ENCODE data around the gene MRPL28. TPM values are rescaled to one million over a fixed set of nuclear protein-coding genes. Genes with fewer than 3 reads are reported as not detected.
"Not testable (repeated sequence)": the region's sequence is repeated elsewhere in the genome, so short reads cannot be mapped to it uniquely, and the experiment has no call there.

MRPL28 gene
- total RNA-seq, 2 donors from 2014 or later, result 33.2 to 59.2 TPM

DNA sequence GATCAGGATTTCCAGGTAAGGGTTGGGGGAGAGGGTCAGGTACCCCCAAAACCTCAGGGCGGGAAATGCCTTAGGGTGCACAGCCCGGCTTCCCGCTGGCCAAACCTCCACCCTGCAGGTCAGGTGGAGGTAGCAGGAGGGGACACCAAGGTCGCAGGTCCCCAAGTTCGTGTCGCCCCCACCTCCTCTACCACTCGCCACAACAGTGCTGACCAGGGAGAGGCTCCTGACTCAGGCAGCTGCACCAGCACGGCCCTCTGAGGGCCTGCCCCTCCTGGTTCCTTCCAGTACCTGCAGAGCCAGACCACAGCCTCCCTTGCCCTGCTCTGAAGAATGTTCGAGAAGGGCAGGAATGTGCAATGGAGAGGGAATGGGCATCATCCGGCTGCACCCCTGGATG, 3.9 kb downstream of the MRPL28 start:
- Histone ChIP-seq H3K27ac (no peak overlapping the region), H3K4me3 (no peak overlapping the region), H3K27me3 (replicated peaks; ENCODE audit: insufficient read depth) (no peaks in the 10 kb centered on the region), H3K36me3 (peaks cover 25% of the 10 kb centered on the region), H3K9me3 (no peaks in the 10 kb centered on the region), H3K4me1 (ENCODE audit: control insufficient read depth in 1 of 2, low read depth in 2 of 2) (peaks cover 10 to 18% of the 10 kb centered on the region in 2 donors)
- ATAC-seq (ENCODE audit: insufficient number of reproducible peaks, low FRiP score, low read depth) (no peak), DNase-seq (ENCODE audit: low spot score) (no peak)
- TF ChIP-seq, protein P1, sequence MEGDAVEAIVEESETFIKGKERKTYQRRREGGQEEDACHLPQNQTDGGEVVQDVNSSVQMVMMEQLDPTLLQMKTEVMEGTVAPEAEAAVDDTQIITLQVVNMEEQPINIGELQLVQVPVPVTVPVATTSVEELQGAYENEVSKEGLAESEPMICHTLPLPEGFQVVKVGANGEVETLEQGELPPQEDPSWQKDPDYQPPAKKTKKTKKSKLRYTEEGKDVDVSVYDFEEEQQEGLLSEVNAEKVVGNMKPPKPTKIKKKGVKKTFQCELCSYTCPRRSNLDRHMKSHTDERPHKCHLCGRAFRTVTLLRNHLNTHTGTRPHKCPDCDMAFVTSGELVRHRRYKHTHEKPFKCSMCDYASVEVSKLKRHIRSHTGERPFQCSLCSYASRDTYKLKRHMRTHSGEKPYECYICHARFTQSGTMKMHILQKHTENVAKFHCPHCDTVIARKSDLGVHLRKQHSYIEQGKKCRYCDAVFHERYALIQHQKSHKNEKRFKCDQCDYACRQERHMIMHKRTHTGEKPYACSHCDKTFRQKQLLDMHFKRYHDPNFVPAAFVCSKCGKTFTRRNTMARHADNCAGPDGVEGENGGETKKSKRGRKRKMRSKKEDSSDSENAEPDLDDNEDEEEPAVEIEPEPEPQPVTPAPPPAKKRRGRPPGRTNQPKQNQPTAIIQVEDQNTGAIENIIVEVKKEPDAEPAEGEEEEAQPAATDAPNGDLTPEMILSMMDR (IDR thresholded peaks at IDR 0.05), result no peak

DNA sequence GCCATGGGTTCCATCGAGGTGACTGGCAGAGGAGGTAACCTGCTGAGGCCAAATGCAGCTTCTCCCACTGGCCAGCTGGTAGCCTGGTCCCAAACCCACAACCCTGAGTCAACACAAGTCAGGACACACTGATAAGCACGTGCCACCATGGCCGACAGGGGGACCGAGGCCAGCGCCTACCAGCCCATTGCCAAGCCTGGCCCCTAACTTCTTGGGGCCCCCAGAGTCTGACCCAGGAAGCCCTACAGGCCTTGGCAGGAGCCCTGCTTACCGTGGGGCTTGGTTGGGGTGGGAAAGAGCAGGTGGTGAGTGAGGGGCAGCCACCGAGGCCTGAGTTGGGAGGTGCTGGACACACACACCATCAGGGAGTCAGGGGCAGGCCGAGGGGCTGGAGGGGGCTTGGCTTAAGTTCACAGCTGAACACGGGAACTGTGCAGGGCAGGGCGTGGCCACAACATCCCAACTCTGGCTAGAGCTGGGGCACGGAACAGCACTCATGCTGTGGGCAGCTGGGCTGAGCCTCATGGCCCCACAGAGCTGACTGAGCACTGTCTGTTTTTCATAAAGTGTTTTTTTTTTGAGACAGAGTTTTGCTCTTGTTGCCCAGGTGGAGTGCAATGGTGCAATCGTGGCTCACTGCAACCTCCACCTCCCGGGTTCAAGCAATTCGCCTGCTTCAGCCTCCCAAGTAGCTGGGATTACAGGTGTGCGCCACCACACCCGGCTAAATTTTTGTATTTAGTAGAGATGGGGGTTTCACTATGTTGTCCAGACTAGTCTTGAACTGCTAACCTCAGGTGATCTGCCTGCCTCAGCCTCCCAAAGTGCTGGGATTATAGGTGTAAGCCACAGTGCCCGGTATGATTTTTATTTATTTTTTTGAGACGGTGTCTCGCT, 5.5 kb downstream of the MRPL28 start:
- ATAC-seq (ENCODE audit: insufficient number of reproducible peaks, low FRiP score, low read depth) (no peak), DNase-seq (ENCODE audit: low spot score) (no peak)
- Histone ChIP-seq H3K36me3 (peaks cover 25% of the 10 kb centered on the region), H3K4me1 (ENCODE audit: control insufficient read depth in 1 of 2, low read depth in 2 of 2) (peaks cover 3 to 7% of the 10 kb centered on the region in 2 donors), H3K27ac (no peak overlapping the region), H3K4me3 (no peak overlapping the region), H3K27me3 (replicated peaks; ENCODE audit: insufficient read depth) (no peaks in the 10 kb centered on the region), H3K9me3 (no peaks in the 10 kb centered on the region)
- TF ChIP-seq, protein P1 (IDR thresholded peaks at IDR 0.05), result no peak

DNA sequence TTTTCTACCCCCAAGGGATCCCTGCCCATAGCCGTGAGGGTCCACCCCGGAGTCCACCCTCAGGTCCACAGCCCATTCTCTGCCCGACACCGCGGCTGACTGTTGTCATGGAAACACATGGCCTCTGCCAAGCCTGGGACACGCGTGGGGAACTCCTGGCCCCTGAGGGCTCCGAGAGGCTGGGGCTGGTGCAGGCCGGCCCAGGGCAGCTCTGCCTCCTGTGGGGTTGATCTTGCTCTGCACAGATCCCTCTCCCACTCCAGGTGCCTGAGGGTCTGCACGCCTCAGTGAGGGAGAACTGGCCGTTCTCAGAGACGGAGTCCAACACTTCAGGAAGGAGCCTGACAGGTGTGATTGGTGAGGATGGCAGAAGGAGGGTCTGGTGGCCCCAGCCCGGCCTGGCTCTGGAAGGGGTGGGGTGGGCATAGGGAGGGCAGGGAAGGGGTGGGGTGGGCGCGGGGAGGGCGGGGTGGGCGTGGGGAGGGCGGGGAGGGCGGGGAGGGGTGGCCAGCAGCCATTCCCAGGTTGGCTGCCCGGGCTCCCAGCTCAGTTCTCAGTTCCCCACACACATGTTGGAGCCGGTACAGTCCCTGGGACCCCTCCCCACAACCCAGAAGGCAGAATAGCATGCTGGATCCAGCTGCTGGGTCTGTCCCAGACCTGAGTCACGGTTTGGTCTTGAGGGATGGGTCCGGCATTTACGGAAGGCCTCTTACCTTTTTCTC, 6.4 kb downstream of the MRPL28 start:
- ATAC-seq (ENCODE audit: insufficient number of reproducible peaks, low FRiP score, low read depth) (no peak), DNase-seq (ENCODE audit: low spot score) (no peak)
- H3K4me1 ChIP-seq (ENCODE audit: control insufficient read depth in 1 of 2, low read depth in 2 of 2), result no peaks in the 10 kb centered on the region
- TF ChIP-seq, protein P1 (IDR thresholded peaks at IDR 0.05), result no peak
- no peaks in the 10 kb centered on the region for H3K9me3 ChIP-seq
- H3K36me3 ChIP-seq, result peaks cover 24% of the 10 kb centered on the region
- H3K4me3 ChIP-seq, result no peak overlapping the region
- H3K27me3 ChIP-seq (replicated peaks; ENCODE audit: insufficient read depth), result no peaks in the 10 kb centered on the region
- no peak overlapping the region for H3K27ac ChIP-seq

DNA sequence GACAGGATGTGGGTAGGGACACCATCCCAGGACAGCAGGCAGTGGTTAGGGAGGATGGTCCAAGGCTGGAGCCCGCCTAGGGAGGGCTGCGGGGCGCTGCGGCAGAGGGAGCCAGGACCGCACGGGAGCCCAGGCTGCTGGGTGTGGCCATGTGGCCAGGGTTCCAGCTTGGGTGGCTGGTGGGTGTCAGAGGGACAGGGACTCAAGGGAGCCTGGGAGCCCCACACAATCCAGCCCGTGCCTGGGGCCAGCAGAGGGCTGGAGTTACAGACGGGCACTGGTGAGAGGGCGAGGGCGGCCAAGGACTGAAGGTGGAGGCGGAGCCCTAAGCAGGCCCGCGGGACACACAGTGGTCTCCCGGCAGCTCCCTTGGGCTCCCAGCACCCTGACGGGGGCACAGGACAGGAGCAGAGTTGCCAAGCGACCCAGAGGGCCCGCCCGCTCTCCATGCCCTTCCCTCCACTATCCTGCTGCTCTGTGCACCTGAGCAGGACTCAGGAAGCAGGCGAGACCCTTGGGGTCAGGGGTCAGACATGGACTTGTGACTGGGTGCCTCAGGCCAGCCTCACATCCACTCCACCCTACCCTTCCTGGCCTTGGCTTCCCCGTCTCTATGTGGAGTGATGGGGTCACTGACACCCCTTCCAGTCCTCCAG, 7.1 kb downstream of the MRPL28 start:
- Histone ChIP-seq H3K36me3 (peaks cover 17% of the 10 kb centered on the region), H3K27me3 (replicated peaks; ENCODE audit: insufficient read depth) (no peaks in the 10 kb centered on the region), H3K4me3 (no peak overlapping the region), H3K4me1 (ENCODE audit: control insufficient read depth in 1 of 2, low read depth in 2 of 2) (no peaks in the 10 kb centered on the region), H3K9me3 (no peaks in the 10 kb centered on the region), H3K27ac (no peak overlapping the region)
- TF ChIP-seq, protein P1 (IDR thresholded peaks at IDR 0.05), result no peak
- no peak for DNase-seq (ENCODE audit: low spot score)
- no peak for ATAC-seq (ENCODE audit: insufficient number of reproducible peaks, low FRiP score, low read depth)

DNA sequence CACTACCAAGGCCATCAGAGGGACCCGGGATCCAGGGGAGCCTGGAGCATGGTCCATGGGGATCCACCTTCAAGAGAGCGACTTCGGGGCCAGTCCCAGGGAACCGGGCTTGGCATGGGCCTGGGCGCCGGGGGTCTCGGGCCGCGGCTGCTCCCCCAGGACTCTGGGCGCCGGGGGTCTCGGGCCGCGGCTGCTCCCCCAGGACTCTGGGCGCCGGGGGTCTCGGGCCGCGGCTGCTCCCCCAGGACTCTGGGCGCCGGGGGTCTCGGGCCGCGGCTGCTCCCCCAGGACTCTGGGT, 7.7 kb downstream of the MRPL28 start:
- DNase-seq (ENCODE audit: low spot score); H3K27me3 ChIP-seq (replicated peaks; ENCODE audit: insufficient read depth); H3K27ac ChIP-seq; H3K4me3 ChIP-seq; H3K9me3 ChIP-seq; H3K4me1 ChIP-seq (ENCODE audit: control insufficient read depth in 1 of 2, low read depth in 2 of 2); ATAC-seq (ENCODE audit: insufficient number of reproducible peaks, low FRiP score, low read depth): not testable (repeated sequence)
- peaks cover 11% of the 10 kb centered on the region for H3K36me3 ChIP-seq
